Measurements from ENCODE around the gene C9. TPM values are rescaled to one million over a fixed set of nuclear protein-coding genes. Genes with fewer than 3 reads are reported as not detected.
"Not testable (repeated sequence)": the region's sequence is repeated elsewhere in the genome, so short reads cannot be mapped to it uniquely, and the experiment has no call there.

C9 gene
- total and polyA plus RNA-seq, 8 donors: 0.58 TPM; not detected in 7

DNA sequence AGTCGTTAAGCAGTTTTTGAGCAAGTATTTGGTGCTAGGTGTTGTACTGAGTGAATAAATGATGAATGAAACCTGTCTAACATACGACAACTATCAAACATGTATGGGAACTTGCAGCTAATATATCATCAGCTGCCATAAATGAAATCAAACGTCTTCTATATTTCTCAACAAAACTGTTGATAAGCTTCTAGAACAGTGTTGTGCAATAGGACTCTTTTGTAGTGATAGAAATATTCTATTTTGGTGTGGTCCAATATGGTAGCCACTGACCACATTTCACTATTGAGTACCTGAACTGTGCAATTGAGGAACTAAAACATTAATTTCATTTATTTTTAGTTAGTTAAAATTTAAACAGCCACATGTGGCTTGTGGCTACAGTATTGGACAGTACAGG is 128.6 kb downstream of the C9 start:
- Histone ChIP-seq H3K27me3 (no peaks in the 10 kb centered on the region), H3K9me3 (peaks cover 0 to 2% of the 10 kb centered on the region in 2 donors), H3K4me3 (no peak overlapping the region), H3K27ac (no peak overlapping the region), H3K4me1 (peaks cover 0 to 22% of the 10 kb centered on the region in 2 donors), H3K36me3 (no peaks in the 10 kb centered on the region)
- DNase-seq: no peak
- intact Hi-C loops (cut with DNase I): no loop called here
- ATAC-seq: no peak
- TF ChIP-seq, protein P1, sequence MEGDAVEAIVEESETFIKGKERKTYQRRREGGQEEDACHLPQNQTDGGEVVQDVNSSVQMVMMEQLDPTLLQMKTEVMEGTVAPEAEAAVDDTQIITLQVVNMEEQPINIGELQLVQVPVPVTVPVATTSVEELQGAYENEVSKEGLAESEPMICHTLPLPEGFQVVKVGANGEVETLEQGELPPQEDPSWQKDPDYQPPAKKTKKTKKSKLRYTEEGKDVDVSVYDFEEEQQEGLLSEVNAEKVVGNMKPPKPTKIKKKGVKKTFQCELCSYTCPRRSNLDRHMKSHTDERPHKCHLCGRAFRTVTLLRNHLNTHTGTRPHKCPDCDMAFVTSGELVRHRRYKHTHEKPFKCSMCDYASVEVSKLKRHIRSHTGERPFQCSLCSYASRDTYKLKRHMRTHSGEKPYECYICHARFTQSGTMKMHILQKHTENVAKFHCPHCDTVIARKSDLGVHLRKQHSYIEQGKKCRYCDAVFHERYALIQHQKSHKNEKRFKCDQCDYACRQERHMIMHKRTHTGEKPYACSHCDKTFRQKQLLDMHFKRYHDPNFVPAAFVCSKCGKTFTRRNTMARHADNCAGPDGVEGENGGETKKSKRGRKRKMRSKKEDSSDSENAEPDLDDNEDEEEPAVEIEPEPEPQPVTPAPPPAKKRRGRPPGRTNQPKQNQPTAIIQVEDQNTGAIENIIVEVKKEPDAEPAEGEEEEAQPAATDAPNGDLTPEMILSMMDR (IDR thresholded peaks at IDR 0.05): no peak

DNA sequence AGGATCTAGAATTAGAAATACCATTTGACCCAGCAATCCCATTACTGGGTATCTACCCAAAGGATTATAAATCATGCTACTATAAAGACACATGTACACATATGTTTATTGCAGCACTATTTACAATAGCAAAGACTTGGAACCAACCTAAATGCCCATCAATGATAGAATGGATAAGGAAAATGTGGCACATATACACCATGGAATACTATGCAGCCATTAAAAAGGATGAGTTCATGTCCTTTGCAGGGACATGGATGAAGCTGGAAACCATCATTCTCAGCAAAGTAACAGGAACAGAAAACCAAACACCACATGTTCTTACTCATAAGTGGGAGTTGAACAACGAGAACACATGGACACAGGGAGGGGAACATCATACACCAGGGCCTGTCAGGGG is 129.8 kb downstream of the C9 start:
- H3K27me3 ChIP-seq; H3K27ac ChIP-seq; H3K9me3 ChIP-seq; intact Hi-C loops (cut with DNase I); H3K4me3 ChIP-seq; DNase-seq; H3K36me3 ChIP-seq; ATAC-seq: not testable (repeated sequence)
- H3K4me1 ChIP-seq: peaks cover 0 to 22% of the 10 kb centered on the region in 2 donors

Other genes starting within 250 kb of the C9 start
- gene FYB1, start 144.9 kb downstream of the C9 start, total RNA-seq: 10 to 100 TPM; 24.4 to 93.7 TPM
- 1 to 10 TPM; 3.4 to 5.5 (median 3.9) TPM for gene FYB1, start 144.9 kb downstream of the C9 start, polyA plus RNA-seq (ENCODE audit: insufficient read length in 6 of 6)
- 100 to 1,000 TPM; 159 to 162 TPM for gene DAB2, start 60.5 kb upstream of the C9 start, total RNA-seq
- gene DAB2, start 60.5 kb upstream of the C9 start, polyA plus RNA-seq (ENCODE audit: insufficient read length in 6 of 6): 100 to 1,000 TPM in 5 of 6 donors, 10 to 100 TPM in 1; 96.8 to 139 (median 118) TPM

All from left lung (tissue), 10 donors.